A673 (cell line): ENCODE results near the gene ASB11. TPM values are rescaled to one million over a fixed set of nuclear protein-coding genes. Genes with fewer than 3 reads are reported as not detected.

Experiments used
- BruUV-seq: library from RNA; stranded (reverse); fragments of 400-500 nt; replicated peaks from 2 replicates; lab custom pipeline; 2021; lab: Mats Ljungman, UMichigan
- CTCF ChIA-PET: fragments of 300-600 bp; sonication (Branson Sonifier 250); formaldehyde crosslinking; loops from one replicate; lab custom pipeline; 2022; ENCODE audit warnings: antibody characterized with exemption; lab: Charles Lee
- POLR2A ChIA-PET: fragments of 300-600 bp; sonication (Branson Sonifier 250); formaldehyde crosslinking; loops from one replicate; lab custom pipeline; 2022; ENCODE audit warnings: antibody characterized with exemption; ENCODE audit not compliant: low non-redundant PET; lab: Charles Lee
- DNase-seq: peaks from one replicate; pipeline ENCODE4 v3.0.0-alpha.2; 2015; ENCODE audit warnings: low spot score
- H3K27ac ChIP-seq: fragments of 200-600 bp; sonication (generic); 2 replicates; pipeline ENCODE4 v1.5.1; 2016; ENCODE audit warnings: mixed run types, low read depth, mild to moderate bottlenecking, mixed read lengths, antibody characterized with exemption, low read length; ENCODE audit not compliant: poor library complexity, severe bottlenecking
- H3K27me3 ChIP-seq: fragments of 200-600 bp; sonication (generic); replicated peaks from 2 replicates; pipeline ENCODE4 v1.6.1; 2017; ENCODE audit warnings: mixed run types, low read depth, mild to moderate bottlenecking, mixed read lengths, antibody characterized with exemption, low read length; ENCODE audit not compliant: insufficient read depth, poor library complexity
- H3K36me3 ChIP-seq: fragments of 200-600 bp; sonication (generic); 2 replicates; pipeline ENCODE4 v1.6.1; 2016; ENCODE audit warnings: mixed run types, mild to moderate bottlenecking, mixed read lengths, antibody characterized with exemption, low read length; ENCODE audit not compliant: insufficient read depth, poor library complexity, severe bottlenecking
- H3K4me1 ChIP-seq: fragments of 200-600 bp; sonication (generic); 2 replicates; pipeline ENCODE4 v1.6.1; 2017; ENCODE audit warnings: mixed run types, mild to moderate bottlenecking, mixed read lengths, antibody characterized with exemption, low read length; ENCODE audit not compliant: insufficient read depth, poor library complexity, severe bottlenecking
- H3K4me3 ChIP-seq: fragments of 200-600 bp; sonication (generic); 2 replicates; pipeline ENCODE4 v1.5.1; 2016; ENCODE audit warnings: low read depth, mixed run types, mild to moderate bottlenecking, mixed read lengths, low read length; ENCODE audit not compliant: poor library complexity, severe bottlenecking
- H3K9me3 ChIP-seq: fragments of 200-600 bp; sonication (generic); 2 replicates; pipeline ENCODE4 v1.6.1; 2016; ENCODE audit warnings: mixed run types, low read depth, mild to moderate bottlenecking, mixed read lengths, antibody characterized with exemption, low read length; ENCODE audit not compliant: poor library complexity, severe bottlenecking
- EZH2 ChIP-seq: fragments of 200-600 bp; sonication (generic); IDR thresholded peaks from 2 replicates; pipeline ENCODE4 v1.6.1; 2017; ENCODE audit warnings: borderline replicate concordance, low read depth, mild to moderate bottlenecking, mixed read lengths, antibody characterized with exemption, low read length; ENCODE audit not compliant: poor library complexity, severe bottlenecking
- intact Hi-C: fragments of 100-400 bp; cut with micrococcal nuclease; formaldehyde crosslinking; loops from one replicate; pipeline ENCODE4 v1.10.0; 2022; ENCODE audit not compliant: unreplicated experiment
- total RNA-seq: library from RNA; stranded (reverse); gene quantifications from 2 replicates; pipeline ENCODE4 v1.2.3, GENCODE V29; 2021
- TF ChIP-seq, protein P1 (sequence below): fragments of 300-800, 200-600 bp; sonication (generic); conservative IDR thresholded peaks from 2 replicates; pipeline ENCODE4 v1.5.1; 2017; ENCODE audit warnings: low read depth, mild to moderate bottlenecking, antibody characterized with exemption, low read length, moderate library complexity, mixed read lengths

Gene ASB11
- total RNA-seq, 1 experiment from 2014 or later, result 0.62 TPM

- peaks cover 26% of the 10 kb centered on the region for H3K27me3 ChIP-seq
- H3K4me3 ChIP-seq, result no peak overlapping the region
- no peaks in the 10 kb centered on the region for H3K9me3 ChIP-seq
- no peak overlapping the region for H3K27ac ChIP-seq
- POLR2A ChIA-PET, result no interaction called here
- no peak for DNase-seq
- BruUV-seq, result no TSS peak
- no peaks in the 10 kb centered on the region for H3K4me1 ChIP-seq
- TF ChIP-seq EZH2, result no peak
- TF ChIP-seq, protein P1, sequence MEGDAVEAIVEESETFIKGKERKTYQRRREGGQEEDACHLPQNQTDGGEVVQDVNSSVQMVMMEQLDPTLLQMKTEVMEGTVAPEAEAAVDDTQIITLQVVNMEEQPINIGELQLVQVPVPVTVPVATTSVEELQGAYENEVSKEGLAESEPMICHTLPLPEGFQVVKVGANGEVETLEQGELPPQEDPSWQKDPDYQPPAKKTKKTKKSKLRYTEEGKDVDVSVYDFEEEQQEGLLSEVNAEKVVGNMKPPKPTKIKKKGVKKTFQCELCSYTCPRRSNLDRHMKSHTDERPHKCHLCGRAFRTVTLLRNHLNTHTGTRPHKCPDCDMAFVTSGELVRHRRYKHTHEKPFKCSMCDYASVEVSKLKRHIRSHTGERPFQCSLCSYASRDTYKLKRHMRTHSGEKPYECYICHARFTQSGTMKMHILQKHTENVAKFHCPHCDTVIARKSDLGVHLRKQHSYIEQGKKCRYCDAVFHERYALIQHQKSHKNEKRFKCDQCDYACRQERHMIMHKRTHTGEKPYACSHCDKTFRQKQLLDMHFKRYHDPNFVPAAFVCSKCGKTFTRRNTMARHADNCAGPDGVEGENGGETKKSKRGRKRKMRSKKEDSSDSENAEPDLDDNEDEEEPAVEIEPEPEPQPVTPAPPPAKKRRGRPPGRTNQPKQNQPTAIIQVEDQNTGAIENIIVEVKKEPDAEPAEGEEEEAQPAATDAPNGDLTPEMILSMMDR, result no peak
- CTCF ChIA-PET, result no interaction called here
- H3K36me3 ChIP-seq, result no peaks in the 10 kb centered on the region
- intact Hi-C loops, result no loop called here
Measured at GRCh38 chrX:15322472-15322871, 7.0 kb upstream of the ASB11 start.

DNA sequence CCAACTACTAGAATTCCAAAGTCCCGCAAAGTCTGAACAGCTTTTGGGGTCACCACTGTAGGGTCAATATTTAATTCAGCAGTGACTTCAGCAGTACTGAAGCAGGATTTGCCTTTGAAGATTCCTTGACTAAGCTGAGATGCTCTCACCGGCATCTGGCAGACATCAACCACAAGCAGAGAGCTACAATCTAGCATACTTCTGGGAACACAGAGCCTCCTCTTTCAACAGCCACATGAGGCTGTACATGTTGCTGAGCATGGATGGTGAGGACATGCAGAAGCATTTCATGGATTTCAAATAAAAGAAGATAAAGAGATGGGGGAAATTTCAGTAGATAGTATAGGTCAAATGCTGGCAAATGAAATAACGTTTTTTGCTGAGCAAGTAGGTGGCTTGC is 6.6 kb upstream of the ASB11 start:
- BruUV-seq, result no TSS peak
- no peak overlapping the region for H3K27ac ChIP-seq
- no peaks in the 10 kb centered on the region for H3K36me3 ChIP-seq
- no peaks in the 10 kb centered on the region for H3K9me3 ChIP-seq
- TF ChIP-seq EZH2, result no peak
- intact Hi-C loops, result no loop called here
- ChIA-PET CTCF (no interaction called here), POLR2A (no interaction called here)
- no peaks in the 10 kb centered on the region for H3K4me1 ChIP-seq
- peaks cover 26% of the 10 kb centered on the region for H3K27me3 ChIP-seq
- no peak for DNase-seq
- no peak overlapping the region for H3K4me3 ChIP-seq

DNA sequence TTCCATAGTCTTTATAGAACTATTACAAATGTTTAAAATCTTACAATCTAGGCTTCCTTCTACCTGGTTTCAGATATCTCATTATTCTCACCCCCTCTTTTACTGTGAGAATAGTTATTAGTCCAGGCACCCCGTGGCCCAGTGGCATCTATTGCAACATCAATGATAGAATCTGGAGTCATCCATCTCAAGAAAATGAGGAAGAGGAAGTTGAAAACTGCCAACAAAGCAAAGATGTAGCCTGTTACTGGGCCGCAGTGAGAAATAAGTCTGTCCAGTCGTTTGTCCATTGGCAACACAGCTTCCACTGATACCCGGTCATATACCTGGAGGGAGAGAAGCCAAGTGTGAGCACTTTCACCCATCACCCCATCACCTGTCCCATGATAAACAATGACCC is 6.0 kb upstream of the ASB11 start:
- no TSS peak for BruUV-seq
- Histone ChIP-seq H3K4me3 (no peak overlapping the region), H3K27ac (no peak overlapping the region), H3K36me3 (no peaks in the 10 kb centered on the region), H3K27me3 (peaks cover 26% of the 10 kb centered on the region), H3K4me1 (no peaks in the 10 kb centered on the region), H3K9me3 (no peaks in the 10 kb centered on the region)
- intact Hi-C loops, result no loop called here
- DNase-seq, result no peak
- ChIA-PET POLR2A (no interaction called here), CTCF (no interaction called here)
- TF ChIP-seq, protein P1, result no peak
- TF ChIP-seq EZH2, result no peak

DNA sequence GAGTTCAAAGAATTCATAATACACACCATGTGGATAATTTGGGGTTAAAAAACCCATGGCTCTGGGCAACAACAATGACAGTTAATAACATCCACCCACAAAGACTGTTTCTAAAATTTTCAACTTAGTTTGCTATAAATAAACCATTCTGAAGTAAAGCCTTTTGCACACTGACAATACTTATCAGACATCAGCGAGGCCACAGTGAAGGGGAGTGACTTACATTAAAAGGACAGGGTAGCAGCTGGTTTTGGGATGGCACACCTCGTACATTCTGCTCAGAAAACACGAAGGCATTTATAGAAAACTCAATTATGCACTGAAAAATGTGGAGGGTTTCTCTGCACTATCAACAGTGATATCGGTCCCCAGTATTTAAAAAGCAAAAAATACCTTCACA is 4.9 kb upstream of the ASB11 start:
- TF ChIP-seq EZH2, result no peak
- TF ChIP-seq, protein P1, result no peak
- peaks cover 15% of the 10 kb centered on the region for H3K27me3 ChIP-seq
- ChIA-PET CTCF (no interaction called here), POLR2A (no interaction called here)
- no peak overlapping the region for H3K27ac ChIP-seq
- no peaks in the 10 kb centered on the region for H3K9me3 ChIP-seq
- H3K4me1 ChIP-seq, result peaks cover 6% of the 10 kb centered on the region
- intact Hi-C loops, result no loop called here
- BruUV-seq, result no TSS peak
- no peak for DNase-seq
- H3K36me3 ChIP-seq, result no peaks in the 10 kb centered on the region
- no peak overlapping the region for H3K4me3 ChIP-seq
